OCI-LY3 (cell line): Measurements from ENCODE around the gene CAST.

Experiments
- H2AFZ ChIP-seq: fragments of 200-600, 300-600 bp; shearing (Covaris generic); 2 replicates; pipeline ENCODE4 v1.6.0; 2014; ENCODE audit warnings: antibody characterized with exemption, low read depth, low read length
- H3K27ac ChIP-seq: fragments of 200-600, 300-600 bp; sonication (generic); 2 replicates; pipeline ENCODE4 v1.5.1; 2014; ENCODE audit warnings: mild to moderate bottlenecking, low read length, moderate library complexity, mixed read lengths
- H3K27me3 ChIP-seq: fragments of 200-600, 300-600 bp; sonication (generic); 2 replicates; pipeline ENCODE4 v1.6.1; 2014; ENCODE audit warnings: low read depth, low read length, mixed read lengths
- H3K36me3 ChIP-seq: fragments of 200-600, 300-600 bp; sonication (generic); replicated peaks from 2 replicates; pipeline ENCODE3; 2014; ENCODE audit warnings: low read depth, low read length, mixed read lengths
- H3K4me1 ChIP-seq: fragments of 300-600, 200-600 bp; sonication (generic); 2 replicates; pipeline ENCODE4 v1.6.1; 2014; ENCODE audit warnings: low read length, mixed read lengths
- H3K4me2 ChIP-seq: fragments of 200-600, 300-600 bp; sonication (generic); 2 replicates; pipeline ENCODE4 v1.6.1; 2014; ENCODE audit warnings: low read length, mixed read lengths
- H3K4me3 ChIP-seq: fragments of 300-600, 200-600 bp; sonication (generic); 2 replicates; pipeline ENCODE4 v1.5.1; 2014; ENCODE audit warnings: antibody characterized with exemption, mild to moderate bottlenecking, low read length, moderate library complexity
- H3K79me2 ChIP-seq: fragments of 300-600, 200-600 bp; shearing (Covaris generic); 2 replicates; pipeline ENCODE4 v1.6.1; 2014; ENCODE audit warnings: mild to moderate bottlenecking, low read length, mixed read lengths
- H3K9ac ChIP-seq: fragments of 300-600, 200-600 bp; shearing (Covaris generic); 2 replicates; pipeline ENCODE4 v1.6.0; 2014; ENCODE audit warnings: mild to moderate bottlenecking, low read length, moderate library complexity
- H3K9me3 ChIP-seq: fragments of 200-600, 300-600 bp; shearing (Covaris generic); 2 replicates; pipeline ENCODE4 v1.6.1; 2014; ENCODE audit warnings: low read length, mixed read lengths; ENCODE audit not compliant: insufficient read depth
- H4K20me1 ChIP-seq: fragments of 200-600, 300-600 bp; sonication (generic); 2 replicates; pipeline ENCODE4 v1.6.1; 2016; ENCODE audit warnings: low read length, mixed read lengths; ENCODE audit not compliant: insufficient read depth
- EZH2phosphoT487 ChIP-seq: fragments of 200-600 bp; shearing (Covaris generic); IDR thresholded peaks from 2 replicates; pipeline ENCODE4 v1.6.1; 2018; ENCODE audit warnings: antibody characterized with exemption, mixed run types, low read depth
- TF ChIP-seq, protein P1 (sequence below): fragments of 200-600, 300-600 bp; sonication (generic); IDR thresholded peaks from 2 replicates; pipeline ENCODE4 v1.5.1; 2014; ENCODE audit warnings: antibody characterized with exemption, low read length, low read depth

The CAST gene

DNA sequence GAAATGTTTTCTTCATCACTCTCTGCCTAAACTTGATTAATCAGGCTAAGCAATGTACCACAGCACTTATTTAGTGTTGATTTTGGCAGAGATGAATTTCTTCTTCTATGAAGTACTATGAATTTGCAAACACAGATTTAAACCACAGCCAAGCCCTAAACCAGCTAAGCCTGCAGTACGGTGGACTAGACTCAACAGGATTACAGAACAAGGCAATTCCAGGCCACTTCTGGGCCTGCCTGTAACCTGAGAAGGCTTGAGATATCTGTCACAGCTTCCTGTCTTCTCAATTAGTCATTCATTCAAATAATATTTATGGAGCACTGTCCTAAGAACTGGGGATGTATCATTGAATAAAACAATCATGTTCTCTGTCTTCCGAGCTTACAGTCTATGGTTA lies 32.4 kb upstream of the CAST start:
- H3K9me3 ChIP-seq: no peaks in the 10 kb centered on the region
- no peaks in the 10 kb centered on the region for H3K27me3 ChIP-seq
- no peak overlapping the region for H3K4me3 ChIP-seq
- H3K9ac ChIP-seq: no peak overlapping the region
- no peaks in the 10 kb centered on the region for H3K79me2 ChIP-seq
- no peak overlapping the region for H3K27ac ChIP-seq
- no peaks in the 10 kb centered on the region for H3K36me3 ChIP-seq
- H3K4me1 ChIP-seq: no peaks in the 10 kb centered on the region
- no peak overlapping the region for H3K4me2 ChIP-seq
- H2AFZ ChIP-seq: no peak overlapping the region
- TF ChIP-seq, protein P1, sequence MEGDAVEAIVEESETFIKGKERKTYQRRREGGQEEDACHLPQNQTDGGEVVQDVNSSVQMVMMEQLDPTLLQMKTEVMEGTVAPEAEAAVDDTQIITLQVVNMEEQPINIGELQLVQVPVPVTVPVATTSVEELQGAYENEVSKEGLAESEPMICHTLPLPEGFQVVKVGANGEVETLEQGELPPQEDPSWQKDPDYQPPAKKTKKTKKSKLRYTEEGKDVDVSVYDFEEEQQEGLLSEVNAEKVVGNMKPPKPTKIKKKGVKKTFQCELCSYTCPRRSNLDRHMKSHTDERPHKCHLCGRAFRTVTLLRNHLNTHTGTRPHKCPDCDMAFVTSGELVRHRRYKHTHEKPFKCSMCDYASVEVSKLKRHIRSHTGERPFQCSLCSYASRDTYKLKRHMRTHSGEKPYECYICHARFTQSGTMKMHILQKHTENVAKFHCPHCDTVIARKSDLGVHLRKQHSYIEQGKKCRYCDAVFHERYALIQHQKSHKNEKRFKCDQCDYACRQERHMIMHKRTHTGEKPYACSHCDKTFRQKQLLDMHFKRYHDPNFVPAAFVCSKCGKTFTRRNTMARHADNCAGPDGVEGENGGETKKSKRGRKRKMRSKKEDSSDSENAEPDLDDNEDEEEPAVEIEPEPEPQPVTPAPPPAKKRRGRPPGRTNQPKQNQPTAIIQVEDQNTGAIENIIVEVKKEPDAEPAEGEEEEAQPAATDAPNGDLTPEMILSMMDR: no peak
- TF ChIP-seq EZH2phosphoT487: no peak
- H4K20me1 ChIP-seq: no peaks in the 10 kb centered on the region

DNA sequence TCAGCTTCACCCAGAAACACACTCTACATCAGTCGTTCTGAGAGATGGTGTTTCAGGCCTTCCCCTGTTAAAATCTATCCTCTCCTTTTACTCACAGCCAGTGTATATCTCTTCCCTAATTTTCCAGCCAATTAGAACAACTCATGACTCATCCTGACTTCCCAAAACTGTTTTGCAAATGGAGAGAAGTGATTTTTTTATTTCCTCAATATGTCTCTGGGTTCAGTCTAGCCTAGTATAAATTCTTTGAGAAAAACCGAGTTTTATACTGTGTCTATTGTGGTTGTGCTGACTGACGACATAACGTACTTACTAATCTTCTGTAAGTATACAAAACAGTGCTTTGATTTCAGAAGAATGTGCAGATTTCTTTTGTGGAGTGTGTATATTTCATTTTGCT lies 28.4 kb upstream of the CAST start:
- H3K4me1 ChIP-seq: no peaks in the 10 kb centered on the region
- no peak overlapping the region for H3K4me3 ChIP-seq
- TF ChIP-seq EZH2phosphoT487: no peak
- TF ChIP-seq, protein P1: no peak
- no peaks in the 10 kb centered on the region for H3K36me3 ChIP-seq
- H4K20me1 ChIP-seq: no peaks in the 10 kb centered on the region
- no peak overlapping the region for H3K4me2 ChIP-seq
- no peak overlapping the region for H3K27ac ChIP-seq
- H3K9ac ChIP-seq: no peak overlapping the region
- no peaks in the 10 kb centered on the region for H3K79me2 ChIP-seq
- no peak overlapping the region for H2AFZ ChIP-seq
- no peaks in the 10 kb centered on the region for H3K9me3 ChIP-seq
- no peaks in the 10 kb centered on the region for H3K27me3 ChIP-seq

DNA sequence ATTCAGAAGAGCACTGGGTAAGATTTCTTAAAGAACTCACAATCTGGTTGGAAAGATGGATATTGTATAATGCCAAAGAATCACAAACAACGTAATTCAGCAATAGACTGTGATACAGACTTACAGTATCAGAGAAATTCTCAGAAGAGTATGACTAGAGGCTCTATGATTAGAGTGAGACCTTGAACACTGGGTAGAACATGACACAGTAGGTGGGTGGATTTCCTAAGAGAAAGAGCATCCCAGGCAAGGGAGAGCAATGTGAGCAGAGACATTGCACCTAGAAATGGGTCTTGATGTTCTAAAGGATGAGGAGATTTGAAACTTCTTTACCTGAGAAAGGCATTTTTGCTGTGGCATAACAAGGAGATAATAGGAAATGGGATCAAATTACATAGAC lies 27.3 kb upstream of the CAST start:
- no peak overlapping the region for H3K4me3 ChIP-seq
- H2AFZ ChIP-seq: no peak overlapping the region
- no peaks in the 10 kb centered on the region for H3K4me1 ChIP-seq
- H4K20me1 ChIP-seq: no peaks in the 10 kb centered on the region
- no peak overlapping the region for H3K27ac ChIP-seq
- H3K4me2 ChIP-seq: no peak overlapping the region
- H3K27me3 ChIP-seq: no peaks in the 10 kb centered on the region
- no peaks in the 10 kb centered on the region for H3K79me2 ChIP-seq
- H3K9ac ChIP-seq: no peak overlapping the region
- no peaks in the 10 kb centered on the region for H3K36me3 ChIP-seq
- TF ChIP-seq EZH2phosphoT487: no peak
- TF ChIP-seq, protein P1: no peak
- H3K9me3 ChIP-seq: no peaks in the 10 kb centered on the region

DNA sequence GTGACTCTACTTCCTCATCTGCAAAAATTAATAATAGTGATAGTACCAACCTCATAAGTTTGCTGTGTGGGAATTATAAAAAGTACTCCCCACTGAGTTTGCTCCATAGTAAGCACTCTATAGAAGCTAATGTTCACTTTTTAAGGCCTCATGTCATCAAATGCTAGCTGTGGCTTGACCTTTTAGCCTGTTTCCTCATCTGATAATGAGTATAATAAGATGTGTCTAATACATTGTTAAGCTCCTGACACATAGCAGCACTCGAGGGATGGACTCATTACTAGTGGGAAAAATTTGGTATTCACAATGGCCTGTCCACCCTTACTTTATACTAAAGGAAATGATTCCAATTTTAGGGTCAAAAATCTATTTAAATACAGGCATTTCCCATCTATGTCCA lies 26.1 kb upstream of the CAST start:
- no peaks in the 10 kb centered on the region for H3K27me3 ChIP-seq
- no peak for TF ChIP-seq EZH2phosphoT487
- TF ChIP-seq, protein P1: no peak
- H3K79me2 ChIP-seq: no peaks in the 10 kb centered on the region
- H3K36me3 ChIP-seq: no peaks in the 10 kb centered on the region
- H3K4me2 ChIP-seq: no peak overlapping the region
- H3K4me1 ChIP-seq: no peaks in the 10 kb centered on the region
- H2AFZ ChIP-seq: no peak overlapping the region
- H3K9me3 ChIP-seq: no peaks in the 10 kb centered on the region
- H3K9ac ChIP-seq: no peak overlapping the region
- H3K4me3 ChIP-seq: no peak overlapping the region
- H3K27ac ChIP-seq: no peak overlapping the region
- H4K20me1 ChIP-seq: no peaks in the 10 kb centered on the region
